Hepatocyte (in vitro differentiated cells): ENCODE measurements around the gene ANKRD50.

Experiments
- EZH2 ChIP-seq: fragments of 200-600 bp; sonication (generic); IDR thresholded peaks from 2 replicates; pipeline ENCODE4 v1.6.1; 2016; ENCODE audit warnings: antibody characterized with exemption, mild to moderate bottlenecking, borderline replicate concordance
- EZH2phosphoT487 ChIP-seq: fragments of 200-600 bp; sonication (generic); IDR thresholded peaks from one replicate; pipeline ENCODE4 v1.6.1; 2018; ENCODE audit warnings: antibody characterized with exemption, mild to moderate bottlenecking, low read depth, moderate library complexity; ENCODE audit not compliant: unreplicated experiment, severe bottlenecking
- TF ChIP-seq, protein P1 (sequence below): fragments of 200-600 bp; sonication (generic); IDR thresholded peaks from 2 replicates; pipeline ENCODE4 v1.5.1; 2016; ENCODE audit warnings: antibody characterized with exemption, mild to moderate bottlenecking; ENCODE audit not compliant: poor library complexity

- TF ChIP-seq EZH2phosphoT487: no peak
- TF ChIP-seq, protein P1, sequence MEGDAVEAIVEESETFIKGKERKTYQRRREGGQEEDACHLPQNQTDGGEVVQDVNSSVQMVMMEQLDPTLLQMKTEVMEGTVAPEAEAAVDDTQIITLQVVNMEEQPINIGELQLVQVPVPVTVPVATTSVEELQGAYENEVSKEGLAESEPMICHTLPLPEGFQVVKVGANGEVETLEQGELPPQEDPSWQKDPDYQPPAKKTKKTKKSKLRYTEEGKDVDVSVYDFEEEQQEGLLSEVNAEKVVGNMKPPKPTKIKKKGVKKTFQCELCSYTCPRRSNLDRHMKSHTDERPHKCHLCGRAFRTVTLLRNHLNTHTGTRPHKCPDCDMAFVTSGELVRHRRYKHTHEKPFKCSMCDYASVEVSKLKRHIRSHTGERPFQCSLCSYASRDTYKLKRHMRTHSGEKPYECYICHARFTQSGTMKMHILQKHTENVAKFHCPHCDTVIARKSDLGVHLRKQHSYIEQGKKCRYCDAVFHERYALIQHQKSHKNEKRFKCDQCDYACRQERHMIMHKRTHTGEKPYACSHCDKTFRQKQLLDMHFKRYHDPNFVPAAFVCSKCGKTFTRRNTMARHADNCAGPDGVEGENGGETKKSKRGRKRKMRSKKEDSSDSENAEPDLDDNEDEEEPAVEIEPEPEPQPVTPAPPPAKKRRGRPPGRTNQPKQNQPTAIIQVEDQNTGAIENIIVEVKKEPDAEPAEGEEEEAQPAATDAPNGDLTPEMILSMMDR: no peak
- no peak for TF ChIP-seq EZH2
These were observed 79.1 kb downstream of the ANKRD50 start for GRCh38 chr4:124633285-124633941.
